Smooth muscle cell (in vitro differentiated cells): ENCODE results near the gene RXRA. TPM values are rescaled to one million over a fixed set of nuclear protein-coding genes. Genes with fewer than 3 reads are reported as not detected.
A peak's percentile ranks its signal among the peaks of the same experiment; 100 is the strongest.

Experiments used
- DNase-seq: peaks from one replicate; lab custom pipeline; 2025; ENCODE audit not compliant: unreplicated experiment; lab: John Stamatoyannopoulos, UW
- H2AFZ ChIP-seq: fragments of 200-600 bp; sonication (generic); 2 replicates; pipeline ENCODE4 v1.6.0; 2016; ENCODE audit warnings: antibody characterized with exemption, low read depth, mild to moderate bottlenecking
- H3F3A ChIP-seq: fragments of 200-600 bp; sonication (generic); 2 replicates; pipeline ENCODE4 v1.6.0; 2017; ENCODE audit warnings: antibody characterized with exemption, low read depth
- H3K27ac ChIP-seq: fragments of 200-600 bp; sonication (generic); 2 replicates; pipeline ENCODE4 v1.5.1; 2016; ENCODE audit warnings: low read depth, mild to moderate bottlenecking
- H3K27me3 ChIP-seq: fragments of 200-600 bp; sonication (generic); 2 replicates; pipeline ENCODE4 v1.6.1; 2016; ENCODE audit warnings: low read depth, mild to moderate bottlenecking
- H3K36me3 ChIP-seq: fragments of 200-600 bp; sonication (generic); 2 replicates; pipeline ENCODE4 v1.5.1; 2016; ENCODE audit warnings: low read depth
- H3K4me1 ChIP-seq: fragments of 200-600 bp; sonication (generic); 2 replicates; pipeline ENCODE4 v1.5.1; 2016; ENCODE audit warnings: low read depth
- H3K4me2 ChIP-seq: fragments of 200-600 bp; sonication (generic); 2 replicates; pipeline ENCODE4 v1.6.0; 2016; ENCODE audit warnings: mild to moderate bottlenecking
- H3K4me3 ChIP-seq: fragments of 200-600 bp; sonication (generic); 2 replicates; pipeline ENCODE4 v1.5.1; 2016; ENCODE audit warnings: mild to moderate bottlenecking
- H3K79me2 ChIP-seq: fragments of 200-600 bp; sonication (generic); 2 replicates; pipeline ENCODE4 v1.6.0; 2016; ENCODE audit warnings: low read depth, mild to moderate bottlenecking
- H3K9ac ChIP-seq: fragments of 200-600 bp; sonication (generic); 2 replicates; pipeline ENCODE4 v1.6.0; 2016; ENCODE audit warnings: low read depth
- H3K9me3 ChIP-seq: fragments of 200-600 bp; sonication (generic); replicated peaks from 2 replicates; pipeline ENCODE4 v1.5.1; 2016; ENCODE audit warnings: low read depth
- H4K20me1 ChIP-seq: fragments of 200-600 bp; sonication (generic); 2 replicates; pipeline ENCODE4 v1.6.0; 2016; ENCODE audit warnings: low read depth
- WGBS: methylation state at CpG from one replicate; pipeline ENCODE4 v1.1.7; 2016; ENCODE audit warnings: low lambda C conversion rate; 5-methylcytosine and 5-hydroxymethylcytosine counted together
- microRNA-seq: library from miRNA; unstranded; fragments of <30 nt; microRNA quantifications from one replicate; pipeline ENCODE4, GENCODE V29; 2016; ENCODE audit warnings: borderline number of aligned reads
- polyA plus RNA-seq: library from polyadenylated mRNA; unstranded; fragments of >200 nt; fragmentation: Nextera tagmentation; extraction: Ambion mirVana; gene quantifications from 2 replicates; pipeline ENCODE4 v1.2.1, GENCODE V29; 2016
- small RNA-seq: library from RNA; depleted of rRNA; stranded (forward); fragments of <200 nt; gene quantifications from one replicate; pipeline ENCODE3, GENCODE V24; 2014
- total RNA-seq: library from RNA; depleted of rRNA; stranded (reverse); fragments of >200 nt; gene quantifications from 2 replicates; pipeline ENCODE4 v1.2.3, GENCODE V29; 2014
- TF ChIP-seq, protein P1 (sequence below): fragments of 200-600 bp; sonication (generic); IDR thresholded peaks from 2 replicates; pipeline ENCODE4 v1.5.1; 2017; ENCODE audit warnings: borderline replicate concordance, mild to moderate bottlenecking, antibody characterized with exemption; ENCODE audit not compliant: insufficient read depth, poor library complexity, severe bottlenecking

RXRA gene
- total and polyA plus RNA-seq, 2 experiments from 2014 or later, result 8.9 to 23.1 TPM

GRCh38 chr9:134486596-134486995 is 160.3 kb downstream of the RXRA start:
- H4K20me1 ChIP-seq, result no peaks in the 10 kb centered on the region
- no peak overlapping the region for H2AFZ ChIP-seq
- no peak overlapping the region for H3K9ac ChIP-seq
- no peak overlapping the region for H3K4me3 ChIP-seq
- TF ChIP-seq, protein P1, sequence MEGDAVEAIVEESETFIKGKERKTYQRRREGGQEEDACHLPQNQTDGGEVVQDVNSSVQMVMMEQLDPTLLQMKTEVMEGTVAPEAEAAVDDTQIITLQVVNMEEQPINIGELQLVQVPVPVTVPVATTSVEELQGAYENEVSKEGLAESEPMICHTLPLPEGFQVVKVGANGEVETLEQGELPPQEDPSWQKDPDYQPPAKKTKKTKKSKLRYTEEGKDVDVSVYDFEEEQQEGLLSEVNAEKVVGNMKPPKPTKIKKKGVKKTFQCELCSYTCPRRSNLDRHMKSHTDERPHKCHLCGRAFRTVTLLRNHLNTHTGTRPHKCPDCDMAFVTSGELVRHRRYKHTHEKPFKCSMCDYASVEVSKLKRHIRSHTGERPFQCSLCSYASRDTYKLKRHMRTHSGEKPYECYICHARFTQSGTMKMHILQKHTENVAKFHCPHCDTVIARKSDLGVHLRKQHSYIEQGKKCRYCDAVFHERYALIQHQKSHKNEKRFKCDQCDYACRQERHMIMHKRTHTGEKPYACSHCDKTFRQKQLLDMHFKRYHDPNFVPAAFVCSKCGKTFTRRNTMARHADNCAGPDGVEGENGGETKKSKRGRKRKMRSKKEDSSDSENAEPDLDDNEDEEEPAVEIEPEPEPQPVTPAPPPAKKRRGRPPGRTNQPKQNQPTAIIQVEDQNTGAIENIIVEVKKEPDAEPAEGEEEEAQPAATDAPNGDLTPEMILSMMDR, result no peak
- H3F3A ChIP-seq, result peaks cover 7% of the 10 kb centered on the region
- 58% methylated on average over 14 of the region's 16 CpGs for WGBS
- no peak overlapping the region for H3K4me2 ChIP-seq
- no peaks in the 10 kb centered on the region for H3K79me2 ChIP-seq
- H3K4me1 ChIP-seq, result no peaks in the 10 kb centered on the region
- H3K9me3 ChIP-seq, result no peaks in the 10 kb centered on the region
- peak overlapping the region; percentile 59 for H3K27ac ChIP-seq
- DNase-seq, result no peak
- H3K27me3 ChIP-seq, result no peaks in the 10 kb centered on the region
- H3K36me3 ChIP-seq, result no peaks in the 10 kb centered on the region

Small RNA genes lying within 50 kb of the gene (microRNA-seq; reads per million reads assigned to microRNA genes)
- gene MIR4669, result 1.8 reads per million

Small RNA genes lying within 50 kb of the gene (small RNA-seq; reads per million reads assigned to genes)
- not detected for gene MIR4669

Other genes with a start within 250 kb of the RXRA start
- 8.9 and 9.8 TPM in 2 replicates for gene WDR5, start 190.4 kb upstream of the RXRA start, total RNA-seq
- gene WDR5, start 190.4 kb upstream of the RXRA start, polyA plus RNA-seq, result 15.7 and 16.3 TPM in 2 replicates
- not detected in 2 replicates for gene RNU6ATAC, start 161.9 kb upstream of the RXRA start, total RNA-seq
- not detected in 2 replicates for gene RNU6ATAC, start 161.9 kb upstream of the RXRA start, polyA plus RNA-seq